ENCODE results near the gene RAMP3.

RAMP3 gene

GRCh38 chr7:45181991-45182855, 24.6 kb downstream of the RAMP3 start:
- Histone ChIP-seq H3K27me3 (ENCODE audit: low read depth, low read length) (no peaks in the 10 kb centered on the region), H3K36me3 (ENCODE audit: control insufficient read depth in 1 of 2, insufficient read depth in 2 of 2, low read length in 2 of 2) (no peaks in the 10 kb centered on the region), H3K9me3 (ENCODE audit: control insufficient read depth in 1 of 2, low read length in 2 of 2) (no peaks in the 10 kb centered on the region), H3K27ac (ENCODE audit: low read length) (no peak overlapping the region), H3K4me1 (ENCODE audit: control insufficient read depth in 1 of 2, insufficient read depth in 2 of 2, low read length in 2 of 2) (no peaks in the 10 kb centered on the region), H3K4me3 (ENCODE audit: low read depth in 1 of 2, low read length in 2 of 2) (no peak overlapping the region)

- Histone ChIP-seq H3K36me3 (ENCODE audit: control insufficient read depth in 1 of 2, insufficient read depth in 2 of 2, low read length in 2 of 2) (no peaks in the 10 kb centered on the region), H3K4me1 (ENCODE audit: control insufficient read depth in 1 of 2, insufficient read depth in 2 of 2, low read length in 2 of 2) (no peaks in the 10 kb centered on the region), H3K4me3 (ENCODE audit: low read depth in 1 of 2, low read length in 2 of 2) (no peak overlapping the region), H3K9me3 (ENCODE audit: control insufficient read depth in 1 of 2, low read length in 2 of 2) (no peaks in the 10 kb centered on the region), H3K27ac (ENCODE audit: low read length) (no peak overlapping the region), H3K27me3 (ENCODE audit: low read depth, low read length) (no peaks in the 10 kb centered on the region)
Observed at GRCh38 chr7:45182856-45183710, 25.5 kb downstream of the RAMP3 start.

GRCh38 chr7:45183711-45184210, 26.2 kb downstream of the RAMP3 start:
- Histone ChIP-seq H3K36me3 (ENCODE audit: control insufficient read depth in 1 of 2, insufficient read depth in 2 of 2, low read length in 2 of 2) (no peaks in the 10 kb centered on the region), H3K4me3 (ENCODE audit: low read depth in 1 of 2, low read length in 2 of 2) (no peak overlapping the region), H3K9me3 (ENCODE audit: control insufficient read depth in 1 of 2, low read length in 2 of 2) (no peaks in the 10 kb centered on the region), H3K27ac (ENCODE audit: low read length) (no peak overlapping the region), H3K4me1 (ENCODE audit: control insufficient read depth in 1 of 2, insufficient read depth in 2 of 2, low read length in 2 of 2) (no peaks in the 10 kb centered on the region), H3K27me3 (ENCODE audit: low read depth, low read length) (no peaks in the 10 kb centered on the region)

GRCh38 chr7:45184326-45185027, 26.9 kb downstream of the RAMP3 start:
- no peaks in the 10 kb centered on the region for H3K9me3 ChIP-seq (ENCODE audit: control insufficient read depth in 1 of 2, low read length in 2 of 2)
- no peak overlapping the region for H3K4me3 ChIP-seq (ENCODE audit: low read depth in 1 of 2, low read length in 2 of 2)
- no peak overlapping the region for H3K27ac ChIP-seq (ENCODE audit: low read length)
- no peaks in the 10 kb centered on the region for H3K36me3 ChIP-seq (ENCODE audit: control insufficient read depth in 1 of 2, insufficient read depth in 2 of 2, low read length in 2 of 2)
- no peaks in the 10 kb centered on the region for H3K4me1 ChIP-seq (ENCODE audit: control insufficient read depth in 1 of 2, insufficient read depth in 2 of 2, low read length in 2 of 2)
- no peaks in the 10 kb centered on the region for H3K27me3 ChIP-seq (ENCODE audit: low read depth, low read length)

GRCh38 chr7:45185028-45185863, 27.7 kb downstream of the RAMP3 start:
- no peaks in the 10 kb centered on the region for H3K9me3 ChIP-seq (ENCODE audit: control insufficient read depth in 1 of 2, low read length in 2 of 2)
- H3K27me3 ChIP-seq (ENCODE audit: low read depth, low read length), result no peaks in the 10 kb centered on the region
- H3K36me3 ChIP-seq (ENCODE audit: control insufficient read depth in 1 of 2, insufficient read depth in 2 of 2, low read length in 2 of 2), result no peaks in the 10 kb centered on the region
- H3K4me3 ChIP-seq (ENCODE audit: low read depth in 1 of 2, low read length in 2 of 2), result no peak overlapping the region
- no peak overlapping the region for H3K27ac ChIP-seq (ENCODE audit: low read length)
- H3K4me1 ChIP-seq (ENCODE audit: control insufficient read depth in 1 of 2, insufficient read depth in 2 of 2, low read length in 2 of 2), result no peaks in the 10 kb centered on the region

GRCh38 chr7:45185864-45186250, 28.3 kb downstream of the RAMP3 start:
- no peak overlapping the region for H3K4me3 ChIP-seq (ENCODE audit: low read depth in 1 of 2, low read length in 2 of 2)
- no peaks in the 10 kb centered on the region for H3K9me3 ChIP-seq (ENCODE audit: control insufficient read depth in 1 of 2, low read length in 2 of 2)
- H3K4me1 ChIP-seq (ENCODE audit: control insufficient read depth in 1 of 2, insufficient read depth in 2 of 2, low read length in 2 of 2), result no peaks in the 10 kb centered on the region
- H3K27ac ChIP-seq (ENCODE audit: low read length), result no peak overlapping the region
- no peaks in the 10 kb centered on the region for H3K36me3 ChIP-seq (ENCODE audit: control insufficient read depth in 1 of 2, insufficient read depth in 2 of 2, low read length in 2 of 2)
- no peaks in the 10 kb centered on the region for H3K27me3 ChIP-seq (ENCODE audit: low read depth, low read length)

GRCh38 chr7:45186261-45186813, 28.7 kb downstream of the RAMP3 start:
- Histone ChIP-seq H3K36me3 (ENCODE audit: control insufficient read depth in 1 of 2, insufficient read depth in 2 of 2, low read length in 2 of 2) (no peaks in the 10 kb centered on the region), H3K27me3 (ENCODE audit: low read depth, low read length) (no peaks in the 10 kb centered on the region), H3K27ac (ENCODE audit: low read length) (no peak overlapping the region)

GRCh38 chr7:45187089-45187945, 29.7 kb downstream of the RAMP3 start:
- Histone ChIP-seq H3K4me3 (ENCODE audit: low read depth in 1 of 2, low read length in 2 of 2) (no peak overlapping the region), H3K4me1 (ENCODE audit: control insufficient read depth in 1 of 2, insufficient read depth in 2 of 2, low read length in 2 of 2) (no peaks in the 10 kb centered on the region), H3K27me3 (ENCODE audit: low read depth, low read length) (no peaks in the 10 kb centered on the region)

More at GRCh38 chr7:45186261-45186813, 28.7 kb downstream of the RAMP3 start:
- Histone ChIP-seq H3K4me1 (ENCODE audit: control insufficient read depth in 1 of 2, insufficient read depth in 2 of 2, low read length in 2 of 2) (no peaks in the 10 kb centered on the region), H3K4me3 (ENCODE audit: low read depth in 1 of 2, low read length in 2 of 2) (no peak overlapping the region), H3K9me3 (ENCODE audit: control insufficient read depth in 1 of 2, low read length in 2 of 2) (no peaks in the 10 kb centered on the region)

GRCh38 chr7:45187946-45188411, 30.4 kb downstream of the RAMP3 start:
- no peaks in the 10 kb centered on the region for H3K27me3 ChIP-seq (ENCODE audit: low read depth, low read length)
- no peak overlapping the region for H3K4me3 ChIP-seq (ENCODE audit: low read depth in 1 of 2, low read length in 2 of 2)
- H3K9me3 ChIP-seq (ENCODE audit: control insufficient read depth in 1 of 2, low read length in 2 of 2), result no peaks in the 10 kb centered on the region
- H3K27ac ChIP-seq (ENCODE audit: low read length), result no peak overlapping the region
- H3K4me1 ChIP-seq (ENCODE audit: control insufficient read depth in 1 of 2, insufficient read depth in 2 of 2, low read length in 2 of 2), result no peaks in the 10 kb centered on the region
- H3K36me3 ChIP-seq (ENCODE audit: control insufficient read depth in 1 of 2, insufficient read depth in 2 of 2, low read length in 2 of 2), result no peaks in the 10 kb centered on the region

More at GRCh38 chr7:45187089-45187945, 29.7 kb downstream of the RAMP3 start:
- H3K9me3 ChIP-seq (ENCODE audit: control insufficient read depth in 1 of 2, low read length in 2 of 2), result no peaks in the 10 kb centered on the region
- H3K27ac ChIP-seq (ENCODE audit: low read length), result no peak overlapping the region
- no peaks in the 10 kb centered on the region for H3K36me3 ChIP-seq (ENCODE audit: control insufficient read depth in 1 of 2, insufficient read depth in 2 of 2, low read length in 2 of 2)
